Activated CD8-positive, alpha-beta T cell treated with anti-CD3 and anti-CD28 coated beads for 36 hours (primary cell): Measurements from ENCODE around the gene SLC35G3. TPM values are rescaled to one million over a fixed set of nuclear protein-coding genes. Genes with fewer than 3 reads are reported as not detected.
"Not testable (repeated sequence)": the region's sequence is repeated elsewhere in the genome, so short reads cannot be mapped to it uniquely, and the experiment has no call there.

Experiments used
- ATAC-seq: fragments of 200-7000 bp; cut with Tn5 transposase; one replicate; pipeline ENCODE4 v1.10.0; 2021; ENCODE audit warnings: mild to moderate bottlenecking, moderate library complexity
- CTCF ChIA-PET: fragments of 350-600 bp; sonication (Branson Sonifier 250); formaldehyde crosslinking; loops from one replicate; lab custom pipeline; 2021; ENCODE audit warnings: antibody characterized with exemption; lab: Charles Lee
- POLR2A ChIA-PET: fragments of 350-600 bp; sonication (Branson Sonifier 250); formaldehyde crosslinking; loops from one replicate; lab custom pipeline; 2021; ENCODE audit warnings: antibody characterized with exemption; lab: Charles Lee
- DNase-seq: peaks from one replicate; pipeline ENCODE4 v3.0.0-alpha.2; 2020
- H3K27ac Mint-ChIP-seq: one replicate; pipeline ENCODE4 v1.8.0; 2021; ENCODE audit warnings: mild to moderate bottlenecking, mixed read lengths
- H3K27me3 Mint-ChIP-seq: one replicate; pipeline ENCODE4 v1.8.0; 2021; ENCODE audit warnings: mixed read lengths
- H3K36me3 Mint-ChIP-seq: one replicate; pipeline ENCODE4 v1.8.0; 2021; ENCODE audit warnings: low read depth, mixed read lengths
- H3K4me1 Mint-ChIP-seq: one replicate; pipeline ENCODE4 v1.8.0; 2021; ENCODE audit warnings: low read depth, mixed read lengths
- H3K4me3 Mint-ChIP-seq: one replicate; pipeline ENCODE4 v1.8.0; 2021; ENCODE audit warnings: mild to moderate bottlenecking, moderate library complexity, mixed read lengths
- H3K9me3 Mint-ChIP-seq: one replicate; pipeline ENCODE4 v1.8.0; 2021; ENCODE audit warnings: mixed read lengths
- CTCF ChIP-seq: fragments of 200-600 bp; IDR thresholded peaks from one replicate; pipeline ENCODE4 v1.8.0; 2022; ENCODE audit warnings: antibody characterized with exemption, mild to moderate bottlenecking
- intact Hi-C: fragments of 100-400 bp; cut with micrococcal nuclease; formaldehyde crosslinking; loops from one replicate; pipeline ENCODE4 v1.10.0; 2022
- total RNA-seq, 2 experiments: library from RNA; stranded (reverse); gene quantifications; one replicate each; pipeline ENCODE4 v1.2.3, GENCODE V29; 2021

The SLC35G3 gene
- not detected for total RNA-seq

GRCh38 chr17:35194001-35194400 lies at the start of gene SLC35G3:
Gene SLC35G3 (minus strand): TSS chr17:35194393. CDS start chr17:35194307, 86 bp downstream.
- H3K27me3 Mint-ChIP-seq, POLR2A ChIA-PET, ATAC-seq, CTCF ChIA-PET, intact Hi-C loops, DNase-seq, H3K36me3 Mint-ChIP-seq: not testable (repeated sequence)
- Mint-ChIP-seq H3K4me1 (peaks cover 29% of the 10 kb centered on the region), H3K4me3 (peak within 1 kb of the TSS; percentile 49), H3K27ac (peak within 1 kb of the TSS; percentile 83), H3K9me3 (peaks cover 10% of the 10 kb centered on the region)

- intact Hi-C loops, result loop anchor here (2.0 to 5.0 kb wide), 2 partner anchors 71 to 293 kb away; partner anchors contain the start of gene SLFN12L
- TF ChIP-seq CTCF, result no peak
- CTCF ChIA-PET, result interaction anchor here (0.9 to 3.6 kb wide), 4 partner anchors 29 to 296 kb away, joined by 3 to 18 read pairs (median 7); partner anchors contain the start of gene SLFN12L
- peak overlapping the region; percentile 93 for H3K4me3 Mint-ChIP-seq
- H3K27ac Mint-ChIP-seq, result peak overlapping the region; percentile 97
- peaks cover 64% of the 10 kb centered on the region for H3K4me1 Mint-ChIP-seq
- ATAC-seq, result peak; percentile 19
- no peaks in the 10 kb centered on the region for H3K9me3 Mint-ChIP-seq
- POLR2A ChIA-PET, result interaction anchor here (0.8 to 8.5 kb wide), 15 partner anchors 12 to 334 kb away, joined by 3 to 80 read pairs (median 5); partner anchors contain the start of genes NLE1, PEX12, SLFN11 and SLFN12L
- no peaks in the 10 kb centered on the region for H3K27me3 Mint-ChIP-seq
- peaks cover 27% of the 10 kb centered on the region for H3K36me3 Mint-ChIP-seq
- DNase-seq, result peak; percentile 87
These were observed 49.6 kb upstream of the SLC35G3 start for GRCh38 chr17:35243561-35244340.

GRCh38 chr17:35242805-35243560 lies 48.8 kb upstream of the SLC35G3 start, which contains the start of gene SLFN5:
Gene SLFN5 (plus strand): TSS chr17:35243072. CDS start chr17:35258691, 15,619 bp downstream.
- no peaks in the 10 kb centered on the region for H3K9me3 Mint-ChIP-seq
- intact Hi-C loops, result loop anchor here (1.0 to 5.0 kb wide), 3 partner anchors 29 to 294 kb away; partner anchors contain the start of gene SLFN12L
- H3K4me3 Mint-ChIP-seq, result peak within 1 kb of the TSS; percentile 93
- TF ChIP-seq CTCF, result no peak
- CTCF ChIA-PET, result interaction anchor here (0.9 to 3.6 kb wide), 4 partner anchors 29 to 297 kb away, joined by 5 to 18 read pairs (median 9); partner anchors contain the start of gene SLFN12L
- DNase-seq, result peak; percentile 95
- peaks cover 64% of the 10 kb centered on the region for H3K4me1 Mint-ChIP-seq
- POLR2A ChIA-PET, result interaction anchor here (0.5 to 8.5 kb wide), 21 partner anchors 9 to 335 kb away, joined by 3 to 80 read pairs (median 4); partner anchors contain the start of genes NLE1, PEX12 and SLFN11
- H3K36me3 Mint-ChIP-seq, result peaks cover 22% of the 10 kb centered on the region
- ATAC-seq, result peak; percentile 72
- peak within 1 kb of the TSS; percentile 97 for H3K27ac Mint-ChIP-seq
- H3K27me3 Mint-ChIP-seq, result no peaks in the 10 kb centered on the region

GRCh38 chr17:35242158-35242804 lies 48.1 kb upstream of the SLC35G3 start:
- Mint-ChIP-seq H3K4me3 (peak overlapping the region; percentile 93), H3K27ac (peak overlapping the region; percentile 97), H3K27me3 (no peaks in the 10 kb centered on the region), H3K4me1 (peaks cover 64% of the 10 kb centered on the region), H3K9me3 (no peaks in the 10 kb centered on the region), H3K36me3 (peaks cover 15% of the 10 kb centered on the region)
- intact Hi-C loops, result loop anchor here (1.0 to 5.0 kb wide), 3 partner anchors 28 to 295 kb away; partner anchors contain the start of gene SLFN12L
- CTCF ChIA-PET, result interaction anchor here (1.6 to 3.6 kb wide), 7 partner anchors 14 to 295 kb away, joined by 3 to 18 read pairs (median 9); partner anchors contain the start of gene SLFN12L
- ATAC-seq (peak; percentile 60), DNase-seq (peak; percentile 95)
- POLR2A ChIA-PET, result interaction anchor here (0.6 to 8.5 kb wide), 18 partner anchors 10 to 336 kb away, joined by 3 to 80 read pairs (median 4); partner anchors contain the start of genes NLE1, PEX12 and SLFN11
- TF ChIP-seq CTCF, result peak; percentile 77
